UCSD-AML1 (cell line): ENCODE results near the gene XPC.

ENCODE experiments used
- DNase-seq: peaks from one replicate; lab custom pipeline; 2025; ENCODE audit not compliant: unreplicated experiment; lab: John Stamatoyannopoulos, UW

The XPC gene

GRCh38 chr3:14208168-14208567 lies 29.8 kb upstream of the XPC start:
- DNase-seq, result no peak

GRCh38 chr3:14206548-14207177 lies 28.3 kb upstream of the XPC start:
- DNase-seq, result no peak

- peak; percentile 50 for DNase-seq
Measured at GRCh38 chr3:14204515-14205284, 26.3 kb upstream of the XPC start.

- DNase-seq, result peak; percentile 60
Measured at GRCh38 chr3:14203521-14204079, 25.2 kb upstream of the XPC start.

GRCh38 chr3:14202874-14203520 lies 24.6 kb upstream of the XPC start:
- DNase-seq, result no peak

- DNase-seq, result no peak
Measured at GRCh38 chr3:14201940-14202684, 23.7 kb upstream of the XPC start.

GRCh38 chr3:14200841-14201240 lies 22.4 kb upstream of the XPC start:
- no peak for DNase-seq

- no peak for DNase-seq
Measured at GRCh38 chr3:14200276-14200675, 21.9 kb upstream of the XPC start.

- no peak for DNase-seq
Measured at GRCh38 chr3:14199641-14200040, 21.2 kb upstream of the XPC start.

GRCh38 chr3:14194865-14195264 lies 16.5 kb upstream of the XPC start:
- no peak for DNase-seq

- no peak for DNase-seq
Measured at GRCh38 chr3:14188041-14188754, 9.8 kb upstream of the XPC start.

GRCh38 chr3:14186854-14187458 lies 8.6 kb upstream of the XPC start:
- DNase-seq, result no peak

- DNase-seq, result no peak
Measured at GRCh38 chr3:14183015-14183577, 4.7 kb upstream of the XPC start.

GRCh38 chr3:14181253-14181652 lies 2.9 kb upstream of the XPC start:
- no peak for DNase-seq

- DNase-seq, result no peak
Measured at GRCh38 chr3:14179795-14180194, 1.4 kb upstream of the XPC start.

- DNase-seq, result no peak
Measured at GRCh38 chr3:14179114-14179465, 689 bp upstream of the XPC start.

GRCh38 chr3:14177580-14178246 lies 688 bp downstream of the XPC start:
- no peak for DNase-seq

GRCh38 chr3:14175383-14176037 lies 2.9 kb downstream of the XPC start:
- peak; percentile 19 for DNase-seq

GRCh38 chr3:14174483-14174882 lies 3.9 kb downstream of the XPC start:
- no peak for DNase-seq
